ENCODE results near the gene GRK7. TPM values are rescaled to one million over a fixed set of nuclear protein-coding genes. Genes with fewer than 3 reads are reported as not detected.

GRK7 gene
- total and polyA plus RNA-seq, 2 donors (not counting 3 experiments of a cell fraction or from before 2014, with no cell fraction given): not detected

- no TSS peak for BruUV-seq (replicated peaks)
- POLR2A ChIA-PET: no interaction called here
Observed at GRCh38 chr3:141796081-141796888, 33.1 kb downstream of the GRK7 start.

GRCh38 chr3:141796889-141797781 is 33.9 kb downstream of the GRK7 start:
- POLR2A ChIA-PET: interaction anchor here (0.9 to 1.2 kb wide), 4 partner anchors 44 to 80 kb away, joined by 3 to 5 read pairs (median 4); partner anchors contain the start of gene ATP1B3
- peak; percentile 44 for TF ChIP-seq POLR2A (IDR thresholded peaks at IDR 0.05; ENCODE audit: low read depth, low read length)
- peak; percentile 60 for TF ChIP-seq POLR2AphosphoS5 (IDR thresholded peaks at IDR 0.05; ENCODE audit: insufficient read depth, low read depth, low read length)
- TF ChIP-seq MYC (IDR thresholded peaks at IDR 0.05; ENCODE audit: low read depth, low read length): no peak
- dilution Hi-C loops (cut with MboI; ENCODE audit: extremely low pct_ligation_motif_present, low sequenced_read_pairs): no loop called here

More at GRCh38 chr3:141796081-141796888, 33.1 kb downstream of the GRK7 start:
- no peak for FAIRE-seq
- Histone ChIP-seq H3K9me1 (replicated peaks; ENCODE audit: control insufficient read depth, extremely low read depth, insufficient read depth, low read length) (no peaks in the 10 kb centered on the region), H3K36me3 (ENCODE audit: control insufficient read depth in 2 of 2, extremely low read depth in 1 of 2, insufficient read depth in 2 of 2, low read length in 2 of 2) (no peaks in the 10 kb centered on the region), H3K4me3 (replicated peaks in 1 of 3; ENCODE audit: insufficient read depth in 1 of 3, low read depth in 1 of 3, low read length in 3 of 3) (no peak overlapping the region), H3K4me2 (ENCODE audit: insufficient read depth, low read length) (no peak overlapping the region), H3K79me2 (ENCODE audit: control insufficient read depth, insufficient read depth, low read length) (no peaks in the 10 kb centered on the region), H4K20me1 (replicated peaks; ENCODE audit: control insufficient read depth, extremely low read depth, insufficient read depth, low read length) (no peaks in the 10 kb centered on the region), H3K27ac (ENCODE audit: insufficient read depth, low read depth, low read length) (no peak overlapping the region), H3K4me1 (ENCODE audit: control insufficient read depth, extremely low read depth, insufficient read depth, low read length) (peaks cover 16% of the 10 kb centered on the region), H3K9me3 (replicated peaks; ENCODE audit: control insufficient read depth, insufficient read depth, low read length) (no peaks in the 10 kb centered on the region), H2AFZ (ENCODE audit: low read depth, low read length) (no peak overlapping the region), H3K9ac (replicated peaks; ENCODE audit: extremely low read depth, insufficient read depth, low read length) (no peak overlapping the region), H3K27me3 (ENCODE audit: control insufficient read depth in 2 of 2, insufficient read depth in 2 of 2, low read length in 2 of 2) (no peaks in the 10 kb centered on the region)
- intact Hi-C loops (cut with micrococcal nuclease) (loop anchor here (2.0 kb wide), 2 partner anchors 45 to 59 kb away; no protein-coding TSS in a partner anchor), dilution Hi-C loops (cut with MboI; ENCODE audit: extremely low pct_ligation_motif_present, low sequenced_read_pairs) (no loop called here)
- DNase-seq (ENCODE audit: low read depth, low spot score): peak; percentile 6
- CTCF ChIA-PET: interaction anchor here (0.6 to 2.4 kb wide), 5 partner anchors 8 to 112 kb away, joined by 3 to 17 read pairs (median 5); no protein-coding TSS in a partner anchor
- no peak for TF ChIP-seq POLR2A (IDR thresholded peaks at IDR 0.05; ENCODE audit: low read depth, low read length)
- TF ChIP-seq MYC (IDR thresholded peaks at IDR 0.05; ENCODE audit: low read depth, low read length): no peak
- TF ChIP-seq EZH2 (IDR thresholded peaks at IDR 0.05; ENCODE audit: borderline replicate concordance, low read depth, low read length, severe bottlenecking): no peak

More at GRCh38 chr3:141796889-141797781, 33.9 kb downstream of the GRK7 start:
- FAIRE-seq (peak; percentile 93), DNase-seq (ENCODE audit: low read depth, low spot score) (peak; percentile 87)
- no peaks in the 10 kb centered on the region for H3K79me2 ChIP-seq (ENCODE audit: control insufficient read depth, insufficient read depth, low read length)
- peak overlapping the region; percentile 36 for H3K9ac ChIP-seq (replicated peaks; ENCODE audit: extremely low read depth, insufficient read depth, low read length)
- H3K27me3 ChIP-seq (ENCODE audit: control insufficient read depth in 2 of 2, insufficient read depth in 2 of 2, low read length in 2 of 2): no peaks in the 10 kb centered on the region
- peak overlapping the region; percentile 66 for H2AFZ ChIP-seq (ENCODE audit: low read depth, low read length)
- peak overlapping the region; percentile 45 for H3K27ac ChIP-seq (ENCODE audit: insufficient read depth, low read depth, low read length)
- no peaks in the 10 kb centered on the region for H3K9me1 ChIP-seq (replicated peaks; ENCODE audit: control insufficient read depth, extremely low read depth, insufficient read depth, low read length)
- intact Hi-C loops (cut with micrococcal nuclease): loop anchor here (1.0 to 2.0 kb wide), 3 partner anchors 44 to 78 kb away; no protein-coding TSS in a partner anchor
- no peaks in the 10 kb centered on the region for H3K9me3 ChIP-seq (replicated peaks; ENCODE audit: control insufficient read depth, insufficient read depth, low read length)
- CTCF ChIA-PET: interaction anchor here (0.7 to 2.4 kb wide), 12 partner anchors 9 to 116 kb away, joined by 3 to 17 read pairs (median 4); no protein-coding TSS in a partner anchor
- H3K4me1 ChIP-seq (ENCODE audit: control insufficient read depth, extremely low read depth, insufficient read depth, low read length): peaks cover 16% of the 10 kb centered on the region
- peak overlapping the region in 1 of 3 experiments; percentile 3 for H3K4me3 ChIP-seq (replicated peaks in 1 of 3; ENCODE audit: insufficient read depth in 1 of 3, low read depth in 1 of 3, low read length in 3 of 3)
- BruUV-seq (replicated peaks): no TSS peak
- H4K20me1 ChIP-seq (replicated peaks; ENCODE audit: control insufficient read depth, extremely low read depth, insufficient read depth, low read length): no peaks in the 10 kb centered on the region
- peak overlapping the region; percentile 45 for H3K4me2 ChIP-seq (ENCODE audit: insufficient read depth, low read length)
- H3K36me3 ChIP-seq (ENCODE audit: control insufficient read depth in 2 of 2, extremely low read depth in 1 of 2, insufficient read depth in 2 of 2, low read length in 2 of 2): no peaks in the 10 kb centered on the region

Data from endothelial cell of umbilical vein (primary cell).